H1 (cell line): ENCODE data around the gene HOXA10. TPM values are rescaled to one million over a fixed set of nuclear protein-coding genes. Genes with fewer than 3 reads are reported as not detected.
A peak's percentile ranks its signal among the peaks of the same experiment; 100 is the strongest.

ENCODE experiments used
- ASH2L ChIP-seq: fragments of 200-600, 300-600 bp; sonication (generic); IDR thresholded peaks from one replicate; pipeline ENCODE4 v1.7.1; 2017; ENCODE audit warnings: low read length
- ATF2 ChIP-seq: IDR thresholded peaks from 2 replicates; pipeline ENCODE4 v1.6.1; 2012; ENCODE audit warnings: low read length, inconsistent platforms
- BACH1 ChIP-seq: IDR thresholded peaks from 2 replicates; pipeline ENCODE4 v1.6.1; 2012; ENCODE audit warnings: low read length, improper control_type of control experiment
- CBX5 ChIP-seq: fragments of 300-800, 300-1000 bp; sonication (generic); IDR thresholded peaks from 2 replicates; pipeline ENCODE4 v1.7.1; 2016; ENCODE audit warnings: antibody characterized with exemption, low read length, low read depth
- CBX8 ChIP-seq: fragments of 300-800, 300-1000 bp; sonication (generic); IDR thresholded peaks from 2 replicates; pipeline ENCODE4 v1.7.1; 2016; ENCODE audit warnings: low read depth, low read length, borderline replicate concordance
- CHD1 ChIP-seq: IDR thresholded peaks from 2 replicates; pipeline ENCODE4 v1.6.1; 2012; ENCODE audit warnings: low read depth, low read length, improper control_type of control experiment
- CTBP2 ChIP-seq: IDR thresholded peaks from 2 replicates; pipeline ENCODE4 v1.7.0; 2011; ENCODE audit warnings: borderline replicate concordance, mild to moderate bottlenecking, moderate library complexity, mixed read lengths, low read length; ENCODE audit not compliant: insufficient read depth, insufficient read length
- CTCF ChIP-seq, 3 experiments: IDR thresholded peaks; 1 replicate in 2 of 3; 2 replicates in 1 of 3; pipeline versions ENCODE4 v1.5.1 to v1.6.1; 2011; ENCODE audit warnings: low read length in 3 of 3, mild to moderate bottlenecking in 3 of 3, inconsistent platforms in 2 of 3, low read depth in 1 of 3, moderate library complexity in 1 of 3; ENCODE audit not compliant: insufficient read depth in 1 of 3; ENCODE audit errors: control extremely low read depth in 1 of 3
- GABPA ChIP-seq: IDR thresholded peaks from 2 replicates; pipeline ENCODE4 v1.6.1; 2011; ENCODE audit warnings: mild to moderate bottlenecking, low read length, moderate library complexity, borderline replicate concordance; ENCODE audit not compliant: insufficient read depth
- KDM1A ChIP-seq: fragments of 200-600, 300-600 bp; sonication (generic); IDR thresholded peaks from 2 replicates; pipeline ENCODE4 v1.7.1; 2016; ENCODE audit warnings: mild to moderate bottlenecking, low read length, borderline replicate concordance
- KDM4A ChIP-seq: IDR thresholded peaks from one replicate; pipeline ENCODE4 v1.7.1; 2012; ENCODE audit warnings: low read depth, mild to moderate bottlenecking, moderate library complexity, low read length, inconsistent platforms; ENCODE audit not compliant: severe bottlenecking
- RAD21 ChIP-seq, 2 experiments: IDR thresholded peaks in 1 of 2; conservative IDR thresholded peaks in 1 of 2; 2 replicates each; pipeline ENCODE4 v1.6.1; 2011; ENCODE audit warnings: low read depth in 2 of 2, low read length in 2 of 2, improper control_type of control experiment in 1 of 2, inconsistent platforms in 1 of 2, mild to moderate bottlenecking in 1 of 2, moderate library complexity in 1 of 2
- RBBP5 ChIP-seq: IDR thresholded peaks from 2 replicates; pipeline ENCODE4 v1.7.1; 2012; ENCODE audit warnings: low read depth, mild to moderate bottlenecking, inconsistent platforms, low read length, moderate library complexity, borderline replicate concordance
- RXRA ChIP-seq: IDR thresholded peaks from 2 replicates; pipeline ENCODE4 v1.6.1; 2011; ENCODE audit warnings: low read depth, mild to moderate bottlenecking, low read length, moderate library complexity; ENCODE audit not compliant: insufficient read depth
- SP4 ChIP-seq: IDR thresholded peaks from 2 replicates; pipeline ENCODE4 v1.6.1; 2012; ENCODE audit warnings: low read length, inconsistent platforms
- SUZ12 ChIP-seq: fragments of 200-600 bp; sonication (generic); IDR thresholded peaks from 2 replicates; pipeline ENCODE4 v1.6.1; 2012; ENCODE audit warnings: mild to moderate bottlenecking, inconsistent platforms, low read length, moderate library complexity, mixed read lengths
- TEAD4 ChIP-seq: IDR thresholded peaks from 2 replicates; pipeline ENCODE4 v1.6.1; 2012; ENCODE audit warnings: low read depth, low read length, inconsistent platforms, mixed read lengths
- polyA plus RNA-seq, 7 experiments: library from polyadenylated mRNA; depleted of rRNA in 3 of 7; stranded (reverse) in 5 of 7; unstranded in 2 of 7; fragments of >200 nt in 5 of 7; fragments of 200-250 nt in 2 of 7; gene quantifications; 1 replicate in 5 of 7; 2 replicates in 1 of 7; 4 replicates in 1 of 7; pipeline versions ENCODE4 v1.2.1 to v1.2.3, GENCODE V29; 2011 to 2013; ENCODE audit warnings: missing spikeins in 2 of 7, mixed read lengths in 2 of 7
- total RNA-seq: library from RNA; stranded (reverse); fragmentation: NEBNext Ultra II Directional; extraction: Animal tissue kit (Norgen Biotek cat#: 25700); gene quantifications from 2 replicates; pipeline ENCODE4 v1.2.1, GENCODE V29; 2021
- TF ChIP-seq, protein P1 (sequence below): IDR thresholded peaks from 2 replicates; pipeline ENCODE4 v1.6.1; 2011; ENCODE audit warnings: low read depth, mild to moderate bottlenecking, low read length; ENCODE audit not compliant: insufficient read depth

The HOXA10 gene
- total and polyA plus RNA-seq, 2 of the 8 experiments (the other 6 are each of a cell fraction or from before 2014, with no cell fraction given) = not detected

GRCh38 chr7:27185854-27186667 lies 11.9 kb upstream of the HOXA10 start (continued):
- TF ChIP-seq CTCF (IDR thresholded peaks at IDR 0.05; ENCODE audit: control extremely low read depth in 1 of 3, insufficient read depth in 1 of 3, low read depth in 1 of 3, low read length in 3 of 3) = no peak
- peak; percentile 88; the same call in 1 of the 2 replicates for TF ChIP-seq CBX8
- no peak for TF ChIP-seq RAD21 (IDR thresholded peaks at IDR 0.05 in 1 of 2, conservative IDR thresholded peaks at IDR 0.05 in 1 of 2; ENCODE audit: low read depth in 2 of 2, low read length in 2 of 2)
- no peak for TF ChIP-seq KDM1A
- TF ChIP-seq RXRA = no peak
- TF ChIP-seq GABPA = 0 out of 2 replicates have a peak, but pooled peaks have one; percentile 32
- no peak for TF ChIP-seq RBBP5
- TF ChIP-seq KDM4A = no peak
- no peak for TF ChIP-seq BACH1
- TF ChIP-seq ASH2L = no peak
- TF ChIP-seq SP4 = no peak
- no peak for TF ChIP-seq CHD1
- no peak for TF ChIP-seq ATF2
- TF ChIP-seq CBX5 = no peak
- peak; percentile 95 for TF ChIP-seq SUZ12
- TF ChIP-seq TEAD4 = no peak
- TF ChIP-seq CTBP2 = peak; percentile 47
- TF ChIP-seq, protein P1, sequence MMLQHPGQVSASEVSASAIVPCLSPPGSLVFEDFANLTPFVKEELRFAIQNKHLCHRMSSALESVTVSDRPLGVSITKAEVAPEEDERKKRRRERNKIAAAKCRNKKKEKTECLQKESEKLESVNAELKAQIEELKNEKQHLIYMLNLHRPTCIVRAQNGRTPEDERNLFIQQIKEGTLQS = no peak
